MV-4-11 (cell line): Measurements from ENCODE around the gene SF3B1.
"Not testable (repeated sequence)": the region's sequence is repeated elsewhere in the genome, so short reads cannot be mapped to it uniquely, and the experiment has no call there.

Experiments used
- DNase-seq: peaks from one replicate; lab custom pipeline; 2025; lab: John Stamatoyannopoulos, UW

The SF3B1 gene

GRCh38 chr2:197379308-197379917 is 55.4 kb downstream of the SF3B1 start:
- not testable (repeated sequence) for DNase-seq

GRCh38 chr2:197378494-197379307 is 56.1 kb downstream of the SF3B1 start:
- DNase-seq: no peak

- DNase-seq: no peak
These were observed 56.7 kb downstream of the SF3B1 start for GRCh38 chr2:197378086-197378485.

- DNase-seq: no peak
These were observed 57.2 kb downstream of the SF3B1 start for GRCh38 chr2:197377670-197378069.

GRCh38 chr2:197372592-197372991 is 62.2 kb downstream of the SF3B1 start:
- DNase-seq: no peak

- not testable (repeated sequence) for DNase-seq
These were observed 64.2 kb downstream of the SF3B1 start for GRCh38 chr2:197370664-197371063.

- DNase-seq: peak; percentile 41
These were observed 64.9 kb downstream of the SF3B1 start for GRCh38 chr2:197369933-197370320.

- no peak for DNase-seq
These were observed 65.4 kb downstream of the SF3B1 start for GRCh38 chr2:197369228-197369932.

- DNase-seq: no peak
These were observed 66.4 kb downstream of the SF3B1 start for GRCh38 chr2:197368412-197368811.

GRCh38 chr2:197363998-197364397 is 70.8 kb downstream of the SF3B1 start:
- no peak for DNase-seq

GRCh38 chr2:197360744-197361156 is 74.1 kb downstream of the SF3B1 start:
- DNase-seq: no peak

- DNase-seq: no peak
These were observed 75.0 kb downstream of the SF3B1 start for GRCh38 chr2:197359859-197360258.

GRCh38 chr2:197358931-197359330 is 75.9 kb downstream of the SF3B1 start:
- no peak for DNase-seq

GRCh38 chr2:197357986-197358385 is 76.8 kb downstream of the SF3B1 start:
- DNase-seq: no peak

GRCh38 chr2:197356136-197356535 is 78.7 kb downstream of the SF3B1 start:
- no peak for DNase-seq

GRCh38 chr2:197354169-197354558 is 80.7 kb downstream of the SF3B1 start:
- no peak for DNase-seq

GRCh38 chr2:197353393-197354168 is 81.2 kb downstream of the SF3B1 start:
- no peak for DNase-seq

GRCh38 chr2:197349699-197350098 is 85.1 kb downstream of the SF3B1 start:
- no peak for DNase-seq

GRCh38 chr2:197348721-197349360 is 86.0 kb downstream of the SF3B1 start:
- peak; percentile 43 for DNase-seq

GRCh38 chr2:197345846-197346370 is 88.9 kb downstream of the SF3B1 start:
- DNase-seq: no peak

GRCh38 chr2:197343968-197344367 is 90.9 kb downstream of the SF3B1 start:
- DNase-seq: not testable (repeated sequence)
